HT1080 (cell line): ENCODE data around the gene ADAMTS16. TPM values are rescaled to one million over a fixed set of nuclear protein-coding genes. Genes with fewer than 3 reads are reported as not detected.

Experiments used
- DNase-seq: peaks from one replicate; pipeline ENCODE4 v3.0.0-alpha.2; 2015; ENCODE audit warnings: low read depth
- total RNA-seq: library from RNA; depleted of rRNA; stranded (reverse); fragments of >200 nt; shearing (Covaris generic); gene quantifications from 2 replicates; pipeline ENCODE4 v1.2.3, GENCODE V29; 2014

ADAMTS16 gene
- total RNA-seq, 1 experiment from 2014 or later: 3.9 TPM

- no peak for DNase-seq
Observed at GRCh38 chr5:5182508-5183188, 42.5 kb downstream of the ADAMTS16 start.

GRCh38 chr5:5183189-5183699, 43.1 kb downstream of the ADAMTS16 start:
- DNase-seq: no peak

- no peak for DNase-seq
Observed at GRCh38 chr5:5183933-5184332, 43.8 kb downstream of the ADAMTS16 start.

GRCh38 chr5:5188376-5189050, 48.4 kb downstream of the ADAMTS16 start:
- no peak for DNase-seq

- DNase-seq: no peak
Observed at GRCh38 chr5:5189051-5189430, 48.9 kb downstream of the ADAMTS16 start.

GRCh38 chr5:5191906-5192305, 51.8 kb downstream of the ADAMTS16 start:
- no peak for DNase-seq

- peak; percentile 64 for DNase-seq
Observed at GRCh38 chr5:5192681-5193080, 52.6 kb downstream of the ADAMTS16 start.

- DNase-seq: no peak
Observed at GRCh38 chr5:5195128-5195918, 55.2 kb downstream of the ADAMTS16 start.

- peak; percentile 35 for DNase-seq
Observed at GRCh38 chr5:5198135-5198534, 58.0 kb downstream of the ADAMTS16 start.

- DNase-seq: no peak
Observed at GRCh38 chr5:5198815-5199214, 58.7 kb downstream of the ADAMTS16 start.

GRCh38 chr5:5199495-5199894, 59.4 kb downstream of the ADAMTS16 start:
- DNase-seq: no peak

GRCh38 chr5:5200133-5200532, 60.0 kb downstream of the ADAMTS16 start:
- DNase-seq: no peak

- no peak for DNase-seq
Observed at GRCh38 chr5:5202321-5202720, 62.2 kb downstream of the ADAMTS16 start.

GRCh38 chr5:5203451-5203850, 63.3 kb downstream of the ADAMTS16 start:
- peak; percentile 34 for DNase-seq

GRCh38 chr5:5207828-5208227, 67.7 kb downstream of the ADAMTS16 start:
- DNase-seq: no peak

- no peak for DNase-seq
Observed at GRCh38 chr5:5209089-5209488, 69.0 kb downstream of the ADAMTS16 start.

GRCh38 chr5:5209510-5210286, 69.6 kb downstream of the ADAMTS16 start:
- DNase-seq: no peak

- DNase-seq: no peak
Observed at GRCh38 chr5:5217371-5217770, 77.2 kb downstream of the ADAMTS16 start.

- DNase-seq: no peak
Observed at GRCh38 chr5:5218396-5218795, 78.3 kb downstream of the ADAMTS16 start.

- no peak for DNase-seq
Observed at GRCh38 chr5:5219541-5219940, 79.4 kb downstream of the ADAMTS16 start.

- no peak for DNase-seq
Observed at GRCh38 chr5:5220901-5221631, 80.9 kb downstream of the ADAMTS16 start.
